HG02610 (cell line): Measurements from ENCODE around the gene GNS.
"Not testable (repeated sequence)": the region's sequence is repeated elsewhere in the genome, so short reads cannot be mapped to it uniquely, and the experiment has no call there.

ENCODE experiments used
- ATAC-seq: cut with Tn5 transposase; IDR thresholded peaks from one replicate; pipeline ENCODE4 v1.9.1; 2021; ENCODE audit warnings: mild to moderate bottlenecking, moderate library complexity; ENCODE audit not compliant: unreplicated experiment

Gene GNS

DNA sequence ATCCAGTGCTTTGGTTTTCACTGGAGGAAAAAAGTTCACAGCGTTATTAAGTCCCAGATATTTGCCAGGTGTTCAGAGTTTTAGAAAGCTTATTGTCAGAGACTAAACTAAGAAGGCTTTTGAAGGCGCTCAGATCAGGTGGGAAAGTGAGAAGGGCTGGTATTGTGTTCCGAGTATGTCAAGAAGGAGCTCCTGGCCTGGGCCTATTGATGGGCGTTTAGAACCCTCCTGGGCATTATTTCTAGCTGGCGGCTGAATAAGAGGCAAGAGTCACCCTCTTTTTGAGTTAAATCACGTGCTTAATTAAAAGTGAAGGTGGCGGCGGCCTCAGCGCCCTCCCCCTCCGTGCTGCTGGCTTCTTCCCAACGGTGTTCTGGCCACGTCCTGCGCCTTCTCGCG is 20.9 kb upstream of the GNS start:
- no peak for ATAC-seq

DNA sequence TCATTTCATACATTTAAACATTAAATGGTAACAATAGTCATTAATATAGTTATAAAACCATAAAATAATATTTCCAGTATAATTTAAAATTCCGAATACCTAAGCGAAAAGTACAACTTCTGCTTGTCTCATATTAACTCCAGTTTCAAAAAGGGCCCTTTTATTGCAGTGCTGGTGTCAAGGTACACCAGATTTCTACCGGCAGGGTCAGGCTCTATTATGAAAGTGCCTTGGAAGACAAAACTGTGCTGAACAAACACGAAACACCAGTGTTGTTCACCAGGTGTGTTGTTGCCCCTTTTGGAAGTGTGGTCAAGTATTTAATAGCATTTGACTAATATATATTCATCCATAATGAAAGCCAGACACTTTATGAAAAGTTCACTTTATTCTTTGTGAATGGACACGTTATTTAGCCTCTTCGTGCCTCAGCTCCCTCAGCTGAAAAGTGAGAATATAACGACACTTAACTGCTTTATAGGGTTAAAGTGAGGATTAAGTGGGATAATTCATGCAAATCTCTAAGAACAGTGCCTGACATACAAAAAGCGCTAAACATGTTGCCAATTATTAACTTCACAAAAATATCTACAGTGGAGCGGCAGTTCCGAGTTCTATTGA is 20.3 kb upstream of the GNS start:
- ATAC-seq: no peak

DNA sequence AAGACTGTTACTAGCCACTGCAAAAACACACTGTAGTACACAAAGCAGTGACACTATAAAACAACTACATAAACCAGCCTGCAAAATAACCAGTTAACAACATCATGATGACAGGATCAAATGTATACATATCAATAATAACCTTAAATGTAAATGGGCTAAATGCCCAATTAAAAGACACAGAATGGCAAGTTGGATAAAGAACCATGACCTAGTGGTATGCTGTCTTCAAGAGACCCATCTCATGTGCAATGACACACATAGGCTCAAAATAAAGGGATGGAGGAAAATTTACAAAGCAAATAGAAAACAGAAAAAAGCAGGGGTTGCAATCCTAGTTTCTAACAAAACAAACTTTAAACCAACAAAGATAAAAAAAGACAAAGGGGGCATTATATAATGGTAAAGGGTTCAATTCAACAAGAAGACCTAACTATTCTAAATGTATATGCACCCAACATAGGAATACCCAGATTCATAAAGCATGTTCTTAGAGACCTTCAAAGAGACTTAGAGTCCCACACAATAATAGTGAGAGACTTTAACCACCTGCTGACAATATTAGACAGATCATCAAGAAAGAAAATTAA is 16.0 kb upstream of the GNS start:
- not testable (repeated sequence) for ATAC-seq

DNA sequence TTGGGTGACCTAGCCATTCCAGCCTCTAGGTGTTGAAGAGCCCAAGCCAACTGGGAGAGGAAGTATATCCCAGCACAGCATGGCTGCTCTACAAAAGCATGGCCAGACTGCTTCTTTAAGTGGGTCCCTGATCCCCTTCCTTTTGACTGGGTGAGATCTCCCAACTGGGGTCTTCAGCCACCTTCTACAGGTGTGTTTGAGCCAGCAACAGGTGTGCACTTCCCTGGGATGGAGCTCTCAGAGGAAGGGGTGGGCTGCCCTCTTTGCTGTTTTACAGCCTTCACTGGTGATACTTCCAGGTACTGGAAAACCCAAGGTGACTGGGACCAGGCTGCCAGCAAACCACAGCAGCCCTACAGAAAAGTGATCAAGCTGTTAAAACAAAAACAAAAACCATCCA is 14.2 kb upstream of the GNS start:
- no peak for ATAC-seq

GRCh38 chr12:64767495-64767894 is 8.3 kb upstream of the GNS start:
- ATAC-seq: no peak

DNA sequence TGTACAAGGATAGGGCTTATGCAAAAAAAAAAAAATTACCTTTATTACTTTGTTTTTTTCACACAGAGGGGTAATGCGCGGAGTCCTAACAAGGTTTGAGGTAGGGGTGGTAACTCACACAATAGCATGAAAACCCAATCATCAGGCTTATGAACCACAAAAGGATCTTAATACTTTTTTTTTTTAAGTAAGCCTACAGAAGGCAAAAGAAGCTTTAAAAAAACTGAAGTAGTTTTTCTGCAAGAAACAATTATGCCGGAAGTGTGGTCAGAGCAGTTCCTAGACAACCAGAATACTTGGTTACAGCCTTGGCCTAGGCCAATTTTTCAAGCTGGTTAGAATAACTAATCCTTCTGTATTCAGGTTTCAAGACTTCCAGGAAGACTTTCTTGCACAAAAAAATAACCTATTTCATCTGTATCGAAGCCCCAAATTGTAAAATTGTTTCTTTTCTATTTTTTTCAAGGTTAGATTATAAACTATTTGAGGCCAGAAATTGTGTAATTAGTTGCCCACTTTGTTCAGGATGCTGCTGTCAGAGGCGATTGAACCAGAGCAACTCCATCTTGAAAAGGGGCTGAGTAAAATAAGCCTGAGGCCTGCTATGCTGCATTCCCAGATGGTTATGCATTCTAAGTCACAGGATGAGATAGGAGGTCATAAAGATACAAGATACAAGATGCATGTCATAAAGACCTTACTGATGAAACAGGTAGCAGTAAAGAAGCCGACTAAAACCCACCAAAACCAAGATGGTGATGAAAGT is 1.8 kb upstream of the GNS start:
- ATAC-seq: no peak

- ATAC-seq: no peak
These were observed 1.4 kb downstream of the GNS start for GRCh38 chr12:64757771-64758170.

DNA sequence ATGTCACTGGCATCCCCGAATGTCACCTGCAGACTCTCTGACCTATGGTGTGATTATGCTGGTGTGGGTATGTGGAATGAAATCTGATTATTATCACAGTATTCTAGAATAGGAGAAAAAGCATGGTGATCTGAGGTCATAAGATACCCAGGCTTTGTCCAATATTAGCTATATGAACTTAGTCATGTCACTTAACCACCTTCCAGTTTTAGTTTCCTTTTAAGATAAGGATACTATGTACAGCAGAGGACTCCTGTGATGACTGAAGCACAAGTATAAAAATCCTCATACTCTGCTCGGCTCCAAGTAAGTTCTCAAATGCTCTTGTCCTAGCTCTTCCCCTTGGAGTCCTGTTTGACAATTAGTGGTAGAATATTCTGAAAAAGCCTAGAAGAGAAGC is 2.8 kb downstream of the GNS start:
- ATAC-seq: peak; percentile 64

DNA sequence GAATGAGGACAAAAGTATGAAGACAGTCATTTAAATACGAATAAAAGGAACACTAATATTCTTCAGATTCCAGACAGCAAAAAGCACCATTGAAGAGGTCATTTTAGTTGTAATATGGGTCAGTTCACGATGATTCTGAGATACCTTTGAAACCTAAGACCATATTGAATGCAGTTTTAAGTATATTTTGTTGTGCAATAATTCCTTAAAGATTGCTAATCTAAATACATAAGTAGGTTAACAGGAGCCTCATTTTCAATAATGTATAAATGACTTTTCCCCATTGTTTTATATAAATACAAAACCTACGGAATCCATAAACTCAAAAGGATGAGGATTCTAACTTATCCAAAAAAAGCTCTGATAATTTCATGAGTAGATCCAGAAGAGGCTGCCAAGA is 5.8 kb downstream of the GNS start:
- ATAC-seq: no peak

- no peak for ATAC-seq
These were observed 6.4 kb downstream of the GNS start for GRCh38 chr12:64752833-64753238.

- ATAC-seq: no peak
These were observed 7.2 kb downstream of the GNS start for GRCh38 chr12:64752032-64752431.

- ATAC-seq: no peak
These were observed 9.6 kb downstream of the GNS start for GRCh38 chr12:64749461-64750200.

DNA sequence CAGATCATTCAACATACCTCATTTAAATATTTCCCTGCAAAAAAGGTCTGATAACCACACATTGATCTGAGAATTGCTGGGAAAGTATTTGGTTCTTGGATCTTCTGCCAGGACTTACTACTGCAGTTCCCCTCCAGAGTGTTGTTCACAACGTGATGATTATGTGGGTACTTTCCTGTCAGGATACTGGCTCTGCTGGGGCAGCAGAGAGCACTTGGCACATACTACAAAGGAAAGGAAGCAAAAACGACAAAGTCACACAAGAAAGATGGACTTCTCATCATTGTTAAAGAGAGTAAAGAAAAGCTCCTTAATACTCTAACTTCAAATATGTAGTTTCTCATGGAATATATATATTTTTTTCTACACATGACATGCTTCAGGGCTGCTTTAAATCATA is 11.5 kb downstream of the GNS start:
- ATAC-seq: no peak

DNA sequence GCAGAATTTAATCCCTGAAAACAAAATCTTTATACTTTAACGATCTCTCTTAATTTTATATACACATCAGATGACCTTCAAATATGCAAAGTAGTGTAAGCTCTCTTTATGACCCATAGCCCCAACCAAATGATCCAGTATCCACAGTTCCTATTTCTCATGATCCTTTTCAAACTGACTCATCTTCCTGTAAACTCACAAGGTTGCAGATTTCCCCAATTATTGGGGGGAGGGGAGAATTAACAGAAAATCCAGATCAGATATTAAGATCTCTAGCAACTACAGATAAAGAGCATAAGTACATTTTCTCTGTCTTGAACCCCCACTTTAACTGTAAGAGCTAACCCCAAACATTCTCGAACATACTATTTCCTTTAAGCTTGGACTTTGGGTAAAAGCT is 12.5 kb downstream of the GNS start:
- ATAC-seq: no peak

GRCh38 chr12:64745980-64746379 is 13.2 kb downstream of the GNS start:
- no peak for ATAC-seq

DNA sequence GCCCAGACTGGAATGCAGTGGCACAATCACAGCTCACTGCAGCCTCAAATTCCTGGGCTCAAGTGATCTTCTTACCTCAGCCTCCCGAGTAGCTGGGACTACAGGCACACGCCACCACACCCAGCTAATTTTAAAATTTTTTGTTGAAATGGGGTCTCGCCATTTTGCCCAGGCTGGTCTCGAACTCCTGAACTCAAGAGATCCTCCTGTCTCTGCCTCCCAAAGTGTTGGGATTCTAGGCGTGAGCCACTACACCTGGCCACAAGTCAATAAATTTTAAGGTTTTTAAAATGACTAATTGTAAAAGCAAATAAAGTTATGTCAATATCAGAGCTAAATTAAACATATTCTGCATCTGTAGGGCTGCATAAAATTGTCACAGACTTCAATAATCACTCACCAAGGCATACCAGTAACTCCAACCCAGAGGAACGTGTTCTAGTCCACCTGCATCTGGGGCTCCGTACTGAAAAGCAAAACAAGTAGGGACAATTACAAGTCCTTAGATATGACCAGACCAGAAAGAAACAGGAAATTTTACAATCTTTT is 13.9 kb downstream of the GNS start:
- ATAC-seq: no peak

GRCh38 chr12:64744422-64745258 is 14.6 kb downstream of the GNS start:
- ATAC-seq: no peak

DNA sequence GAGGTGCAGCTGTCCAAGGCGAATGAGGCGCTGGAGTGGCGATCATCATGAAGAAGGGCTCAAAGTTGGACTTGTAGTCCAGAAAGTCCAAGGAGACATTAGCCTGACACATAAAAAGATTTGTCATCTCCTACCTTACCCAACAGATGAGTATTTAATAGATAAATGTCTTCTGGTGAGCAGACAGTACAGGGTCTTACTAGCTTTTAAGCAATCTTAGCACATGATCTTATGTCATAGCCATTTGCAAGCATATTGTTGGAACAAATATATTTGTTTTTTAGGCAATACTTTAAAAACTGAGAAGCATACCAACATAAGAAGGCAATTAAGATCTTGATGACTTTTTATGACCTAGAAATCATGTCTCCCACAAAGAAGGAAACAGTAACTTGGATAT is 16.0 kb downstream of the GNS start:
- ATAC-seq: no peak

DNA sequence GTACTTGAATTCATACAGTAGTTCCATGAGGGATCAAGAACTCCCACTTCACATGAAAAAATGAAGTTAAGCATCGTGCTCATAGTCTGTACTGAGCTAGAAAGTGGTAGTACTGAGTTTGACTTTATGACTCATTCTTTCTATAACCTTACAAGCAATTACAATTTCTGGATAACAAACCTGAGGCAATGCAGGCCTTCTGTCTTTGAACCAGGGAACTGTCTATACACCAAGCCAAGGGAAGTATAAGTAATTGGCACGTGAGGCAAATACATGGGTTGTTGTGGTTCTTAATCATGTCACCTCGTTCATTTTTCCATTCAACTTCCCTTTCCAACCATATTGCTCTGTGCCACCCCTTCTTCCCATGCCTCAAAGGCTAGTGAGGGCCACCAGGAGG is 16.8 kb downstream of the GNS start:
- ATAC-seq: no peak

DNA sequence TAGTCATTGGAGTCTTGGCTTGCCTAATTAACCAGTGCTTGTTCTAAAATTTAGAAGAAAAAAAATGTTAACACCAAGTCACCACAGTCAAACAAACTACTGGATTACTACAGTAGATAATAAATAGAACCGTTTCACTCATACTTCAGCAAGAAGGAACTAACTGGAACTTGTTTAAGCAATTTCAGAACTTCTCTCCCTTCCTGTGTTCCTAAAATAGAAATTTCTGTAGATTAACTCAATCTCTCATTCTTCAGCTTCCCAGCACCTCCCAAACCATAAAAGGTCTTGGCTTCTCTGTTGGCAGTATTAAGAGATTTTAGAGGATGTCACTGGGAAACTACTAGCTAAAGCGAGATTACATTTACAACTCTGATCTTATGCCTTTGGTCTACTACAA is 18.6 kb downstream of the GNS start:
- no peak for ATAC-seq

- no peak for ATAC-seq
These were observed 19.4 kb downstream of the GNS start for GRCh38 chr12:64739778-64740177.
